Uterus (tissue), 2 donors: Measurements from ENCODE around the gene TMEM92.

ENCODE experiments used
- POLR2A ChIP-seq, 2 donors: fragments of 450-650 bp; IDR thresholded peaks; one replicate each; pipeline ENCODE4 v1.6.1; 2016; ENCODE audit warnings: antibody characterized with exemption in 2 of 2, mild to moderate bottlenecking in 1 of 2, moderate library complexity in 1 of 2
- TF ChIP-seq, protein P1 (sequence below), 4 experiments: fragments of 200-600 bp in 2 of 4; fragments of 450-650 bp in 2 of 4; sonication (generic) in 2 of 4; IDR thresholded peaks; one replicate each; pipeline ENCODE4 v1.5.1; 2016 to 2019; ENCODE audit warnings: antibody characterized with exemption in 4 of 4, mild to moderate bottlenecking in 2 of 4, moderate library complexity in 1 of 4

DNA sequence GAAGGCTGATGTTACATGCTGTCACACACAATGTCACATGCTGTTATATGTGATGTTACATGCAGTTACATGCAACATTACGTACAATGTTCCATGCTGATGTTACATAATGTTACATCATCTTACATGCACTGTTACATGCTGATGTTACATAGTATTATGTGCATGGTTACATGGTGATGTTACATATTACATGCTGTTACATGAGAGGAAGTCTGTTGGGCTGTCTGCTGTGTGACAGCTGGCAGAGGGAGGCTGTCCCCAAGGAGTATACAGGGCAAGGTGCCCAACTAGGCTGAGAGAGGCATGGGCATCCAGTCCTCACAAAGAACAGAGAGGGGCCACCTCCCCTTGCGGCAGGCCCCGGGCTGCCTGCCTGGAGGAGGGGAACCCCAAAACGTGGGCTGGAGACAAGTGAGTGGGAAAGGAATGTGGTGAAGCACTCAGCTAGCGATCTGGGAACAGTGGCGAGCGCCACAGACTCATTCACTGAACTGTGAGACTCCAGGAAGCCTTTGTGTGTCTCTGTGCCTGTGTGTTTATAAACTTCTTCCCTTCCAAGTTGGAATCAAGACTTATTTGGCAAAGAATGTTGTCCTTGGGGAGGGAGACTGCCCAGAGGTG lies 30.6 kb downstream of the TMEM92 start:
- TF ChIP-seq, protein P1, sequence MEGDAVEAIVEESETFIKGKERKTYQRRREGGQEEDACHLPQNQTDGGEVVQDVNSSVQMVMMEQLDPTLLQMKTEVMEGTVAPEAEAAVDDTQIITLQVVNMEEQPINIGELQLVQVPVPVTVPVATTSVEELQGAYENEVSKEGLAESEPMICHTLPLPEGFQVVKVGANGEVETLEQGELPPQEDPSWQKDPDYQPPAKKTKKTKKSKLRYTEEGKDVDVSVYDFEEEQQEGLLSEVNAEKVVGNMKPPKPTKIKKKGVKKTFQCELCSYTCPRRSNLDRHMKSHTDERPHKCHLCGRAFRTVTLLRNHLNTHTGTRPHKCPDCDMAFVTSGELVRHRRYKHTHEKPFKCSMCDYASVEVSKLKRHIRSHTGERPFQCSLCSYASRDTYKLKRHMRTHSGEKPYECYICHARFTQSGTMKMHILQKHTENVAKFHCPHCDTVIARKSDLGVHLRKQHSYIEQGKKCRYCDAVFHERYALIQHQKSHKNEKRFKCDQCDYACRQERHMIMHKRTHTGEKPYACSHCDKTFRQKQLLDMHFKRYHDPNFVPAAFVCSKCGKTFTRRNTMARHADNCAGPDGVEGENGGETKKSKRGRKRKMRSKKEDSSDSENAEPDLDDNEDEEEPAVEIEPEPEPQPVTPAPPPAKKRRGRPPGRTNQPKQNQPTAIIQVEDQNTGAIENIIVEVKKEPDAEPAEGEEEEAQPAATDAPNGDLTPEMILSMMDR (IDR thresholded peaks at IDR 0.05), result no peak
- TF ChIP-seq POLR2A (IDR thresholded peaks at IDR 0.05), result no peak
